SK-N-SH (cell line): ENCODE data around the gene ARHGEF1.

Experiments
- CHD2 ChIP-seq: fragments of 150-350 bp; IDR thresholded peaks from 2 replicates; pipeline ENCODE4 v1.6.1; 2018; ENCODE audit warnings: low read length; ENCODE audit not compliant: partially characterized antibody
- CTCF ChIP-seq: fragments of 200-600 bp; sonication (generic); IDR thresholded peaks from 2 replicates; pipeline ENCODE4 v1.6.1; 2017; ENCODE audit warnings: antibody characterized with exemption, mild to moderate bottlenecking, moderate library complexity
- EZH2phosphoT487 ChIP-seq: fragments of 200-600 bp; sonication (generic); IDR thresholded peaks from 2 replicates; pipeline ENCODE4 v1.6.1; 2017; ENCODE audit warnings: low read depth, mixed run types, mild to moderate bottlenecking, antibody characterized with exemption, moderate library complexity, borderline replicate concordance
- FOSL2 ChIP-seq: IDR thresholded peaks from 2 replicates; pipeline ENCODE4 v1.4.0; 2012; ENCODE audit warnings: low read depth, mild to moderate bottlenecking, moderate library complexity, borderline replicate concordance
- FOXM1 ChIP-seq: IDR thresholded peaks from 2 replicates; pipeline ENCODE4 v1.4.0; 2012; ENCODE audit warnings: low read depth, mild to moderate bottlenecking
- NFIC ChIP-seq: IDR thresholded peaks from 2 replicates; pipeline ENCODE4 v1.4.0; 2012; ENCODE audit warnings: borderline replicate concordance
- RXRA ChIP-seq: IDR thresholded peaks from 2 replicates; pipeline ENCODE4 v1.4.0; 2012; ENCODE audit warnings: low read depth, mild to moderate bottlenecking, borderline replicate concordance
- TAF1 ChIP-seq: IDR thresholded peaks from 2 replicates; pipeline ENCODE4 v1.6.1; 2012; ENCODE audit warnings: low read depth, mild to moderate bottlenecking, low read length, moderate library complexity, borderline replicate concordance

DNA sequence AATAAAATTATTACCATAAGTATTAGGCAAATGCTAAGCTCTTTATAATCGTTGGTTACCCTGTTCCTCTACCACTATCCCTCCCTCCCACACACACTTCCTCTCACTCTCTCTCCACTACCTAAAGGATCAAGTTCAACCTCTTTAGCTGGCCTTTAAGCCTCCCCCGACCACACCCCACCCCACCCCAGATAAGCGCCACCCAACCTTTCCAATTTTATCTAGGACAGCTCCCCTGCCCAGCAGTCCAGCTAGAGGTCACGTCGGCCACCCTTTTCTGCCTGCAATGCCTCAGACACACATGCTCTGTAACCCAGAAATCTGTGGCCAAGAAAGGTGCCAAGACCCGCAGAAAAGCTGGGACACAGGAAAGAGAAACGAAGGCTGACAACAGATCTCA, 39.6 kb upstream of the ARHGEF1 start:
- TF ChIP-seq NFIC (no peak), TAF1 (no peak), CTCF (no peak), RXRA (no peak), FOSL2 (no peak), FOXM1 (no peak), CHD2 (no peak), EZH2phosphoT487 (no peak)
